HG02759 (cell line): ENCODE measurements around the gene RFC1.

Experiments
- ATAC-seq: cut with Tn5 transposase; IDR thresholded peaks from one replicate; pipeline ENCODE4 v1.9.1; 2021; ENCODE audit warnings: mild to moderate bottlenecking, moderate library complexity; ENCODE audit not compliant: unreplicated experiment

The RFC1 gene

DNA sequence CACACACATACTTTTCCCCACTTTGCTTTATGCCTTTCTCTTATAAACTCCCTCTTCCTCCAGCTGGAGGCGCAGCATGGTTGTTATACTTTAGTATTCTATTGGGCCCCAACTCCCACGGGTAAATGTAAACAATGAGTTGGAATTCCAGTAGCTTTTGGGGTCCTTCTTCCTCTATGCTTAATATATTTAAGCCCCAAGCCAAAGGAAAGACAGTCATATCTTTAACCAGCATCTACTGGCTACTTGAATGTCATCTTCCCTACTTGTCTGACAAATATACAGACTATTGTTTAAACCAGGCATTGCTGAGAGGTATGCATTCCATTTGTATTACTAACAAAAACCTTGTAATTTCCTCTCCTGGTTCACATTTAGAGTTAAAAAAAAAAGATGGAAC, 110.9 kb downstream of the RFC1 start:
- ATAC-seq: no peak

DNA sequence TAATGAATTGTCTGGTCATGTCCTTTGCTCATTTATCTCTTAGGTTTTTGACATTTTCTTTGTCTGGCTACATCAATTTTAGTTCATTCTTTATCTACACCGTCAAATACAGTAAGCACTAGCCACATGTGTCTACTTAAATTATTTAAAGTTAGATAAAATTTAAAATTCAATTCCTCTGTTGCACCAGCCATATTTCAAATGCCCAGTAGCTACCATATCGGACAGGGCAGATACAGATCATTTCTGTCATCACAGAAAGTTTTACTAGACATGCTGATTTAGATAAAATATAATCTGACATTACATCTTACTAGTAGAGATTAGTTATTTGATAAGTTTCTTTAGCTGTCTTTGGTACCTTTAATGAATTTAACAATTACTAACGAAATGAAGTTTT, 122.7 kb downstream of the RFC1 start:
- ATAC-seq: no peak
